GM12873 (cell line): Measurements from ENCODE around the gene RMI2.

ENCODE experiments used
- TF ChIP-seq, protein P1 (sequence below): IDR thresholded peaks from 2 replicates; pipeline ENCODE4 v1.5.1; 2012; ENCODE audit warnings: low read depth, mild to moderate bottlenecking, moderate library complexity, low read length, control low read depth; ENCODE audit not compliant: insufficient read depth; ENCODE audit errors: missing control alignments

RMI2 gene

DNA sequence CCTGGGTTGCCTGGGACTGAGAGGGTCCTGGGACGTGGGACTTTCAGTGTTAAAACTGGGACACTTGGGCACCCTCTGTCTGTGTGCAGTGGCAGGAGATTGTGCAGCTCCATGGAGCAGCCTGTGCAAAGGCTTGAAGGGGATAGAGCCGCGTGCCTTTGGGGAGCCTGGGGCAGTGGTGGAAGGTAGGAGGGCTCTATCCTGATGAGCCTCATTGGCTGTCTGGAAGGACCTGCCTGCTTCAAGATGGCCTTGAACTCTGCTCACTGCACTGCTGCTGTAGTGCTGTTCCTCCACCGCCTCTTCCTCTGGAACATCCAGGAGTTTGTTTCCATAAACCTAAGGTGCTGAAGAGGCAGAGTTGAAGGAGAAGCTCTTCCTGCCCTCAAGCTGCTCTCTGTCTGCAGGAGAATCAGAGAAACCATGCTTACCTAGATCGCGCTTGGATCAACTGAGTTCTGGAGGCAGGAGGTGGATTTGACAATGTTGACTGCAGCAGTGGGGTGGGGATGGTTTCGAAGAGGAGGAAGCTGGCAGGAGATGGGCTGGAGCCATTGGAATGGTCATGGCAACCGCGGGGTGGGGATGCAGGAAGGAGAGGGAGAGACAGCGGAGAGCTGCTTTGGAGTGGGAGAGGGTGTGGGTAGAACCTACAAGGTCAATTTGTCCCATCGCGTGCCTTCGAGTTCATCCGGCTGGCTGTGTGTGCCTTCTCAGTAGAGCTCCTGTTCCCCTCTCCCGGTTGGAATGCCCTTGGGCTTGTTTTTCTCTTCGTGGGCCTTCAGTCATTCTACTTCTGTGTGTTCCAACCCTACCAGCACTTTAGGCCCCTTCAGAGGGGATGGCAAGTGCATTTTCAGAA, 3.7 kb downstream of the RMI2 start:
- TF ChIP-seq, protein P1, sequence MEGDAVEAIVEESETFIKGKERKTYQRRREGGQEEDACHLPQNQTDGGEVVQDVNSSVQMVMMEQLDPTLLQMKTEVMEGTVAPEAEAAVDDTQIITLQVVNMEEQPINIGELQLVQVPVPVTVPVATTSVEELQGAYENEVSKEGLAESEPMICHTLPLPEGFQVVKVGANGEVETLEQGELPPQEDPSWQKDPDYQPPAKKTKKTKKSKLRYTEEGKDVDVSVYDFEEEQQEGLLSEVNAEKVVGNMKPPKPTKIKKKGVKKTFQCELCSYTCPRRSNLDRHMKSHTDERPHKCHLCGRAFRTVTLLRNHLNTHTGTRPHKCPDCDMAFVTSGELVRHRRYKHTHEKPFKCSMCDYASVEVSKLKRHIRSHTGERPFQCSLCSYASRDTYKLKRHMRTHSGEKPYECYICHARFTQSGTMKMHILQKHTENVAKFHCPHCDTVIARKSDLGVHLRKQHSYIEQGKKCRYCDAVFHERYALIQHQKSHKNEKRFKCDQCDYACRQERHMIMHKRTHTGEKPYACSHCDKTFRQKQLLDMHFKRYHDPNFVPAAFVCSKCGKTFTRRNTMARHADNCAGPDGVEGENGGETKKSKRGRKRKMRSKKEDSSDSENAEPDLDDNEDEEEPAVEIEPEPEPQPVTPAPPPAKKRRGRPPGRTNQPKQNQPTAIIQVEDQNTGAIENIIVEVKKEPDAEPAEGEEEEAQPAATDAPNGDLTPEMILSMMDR: no peak

DNA sequence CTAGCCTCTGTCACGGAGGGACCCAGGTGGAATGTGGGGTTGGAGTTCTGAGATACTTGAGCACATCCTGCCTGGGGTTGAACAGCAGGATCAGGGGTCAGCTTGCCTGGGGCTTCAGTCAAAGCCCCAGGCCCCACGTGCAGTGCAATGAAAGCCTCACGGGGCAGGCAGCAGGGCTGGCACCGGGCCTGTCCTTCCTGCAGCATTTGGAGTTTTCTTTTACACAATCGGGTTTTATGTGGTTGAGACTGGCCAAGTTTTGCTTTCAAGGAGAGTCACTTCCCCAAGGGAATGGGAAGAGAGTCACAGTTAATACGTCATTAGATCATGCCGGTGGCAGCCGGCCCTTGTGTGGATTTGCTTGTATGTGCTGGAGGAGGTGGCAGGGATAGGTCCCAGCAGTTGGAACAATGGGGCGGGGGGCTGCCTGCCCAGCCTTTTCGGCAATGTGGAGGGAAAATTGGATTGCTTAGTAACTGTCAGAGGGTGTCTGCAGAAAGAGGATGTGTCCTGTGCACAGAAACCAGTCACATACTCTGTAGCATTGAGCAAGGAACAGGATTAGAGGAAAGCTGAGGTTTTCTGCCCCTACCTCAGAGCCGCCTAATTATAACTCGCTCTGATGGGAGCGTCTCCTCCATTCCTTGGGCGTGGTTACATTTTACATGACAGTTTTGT, 4.5 kb downstream of the RMI2 start:
- TF ChIP-seq, protein P1: no peak

DNA sequence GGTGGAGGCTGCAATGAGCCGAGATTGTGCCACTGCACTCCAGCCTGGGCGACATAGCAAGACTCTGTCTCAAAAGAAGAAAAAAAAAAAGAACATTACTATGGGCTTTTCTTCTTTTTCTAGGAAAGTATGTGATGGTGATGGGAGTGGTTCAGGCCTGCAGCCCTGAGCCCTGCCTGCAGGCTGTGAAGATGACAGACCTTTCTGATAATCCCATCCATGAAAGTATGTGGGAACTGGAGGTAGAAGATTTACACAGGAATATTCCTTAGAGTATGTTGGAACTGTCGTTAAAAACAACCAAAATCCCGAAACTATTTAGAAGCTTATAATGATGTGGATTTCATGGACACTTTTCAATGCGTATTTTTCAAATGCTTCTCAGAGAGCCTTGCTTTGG, 5.3 kb downstream of the RMI2 start:
- TF ChIP-seq, protein P1: no peak

DNA sequence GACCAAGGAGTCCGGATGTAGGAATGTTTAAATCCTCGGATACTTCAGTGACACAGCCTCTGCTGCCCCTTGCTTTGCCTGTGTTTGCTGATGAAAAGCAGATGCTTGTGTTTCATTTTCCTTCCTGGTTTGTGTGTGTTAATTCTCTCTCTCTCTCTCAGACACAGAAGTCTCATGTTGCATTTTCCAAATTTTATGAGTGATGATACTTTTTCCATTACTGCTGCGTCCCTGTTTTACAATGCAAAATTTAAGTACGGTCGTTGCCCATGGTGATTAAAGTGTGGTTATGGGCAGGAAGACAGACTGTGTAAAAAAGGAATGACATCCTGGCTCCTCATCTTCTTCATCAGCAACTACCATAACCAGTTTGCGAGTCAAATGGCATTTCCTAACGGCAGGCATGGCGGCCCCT, 5.7 kb downstream of the RMI2 start:
- TF ChIP-seq, protein P1: no peak

DNA sequence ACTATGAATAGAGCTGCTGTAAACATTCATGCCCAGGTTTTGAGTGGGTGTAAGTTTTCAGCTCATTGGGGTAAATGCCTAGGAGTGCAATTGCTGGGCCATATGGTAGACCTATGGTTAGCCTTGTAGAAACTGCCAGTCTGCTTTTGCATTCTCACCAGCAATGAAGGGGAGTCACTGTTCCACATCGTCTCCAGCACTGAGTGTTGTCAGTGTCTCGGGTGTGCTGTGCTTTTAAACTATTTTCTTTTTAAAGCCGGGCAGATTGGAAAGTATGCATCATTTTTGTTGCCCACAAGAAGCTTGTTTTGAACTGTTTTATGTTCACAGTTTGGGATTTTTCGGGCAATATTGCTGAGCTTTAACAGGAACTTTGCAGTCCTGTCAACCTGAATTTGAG, 7.9 kb downstream of the RMI2 start:
- TF ChIP-seq, protein P1: no peak

DNA sequence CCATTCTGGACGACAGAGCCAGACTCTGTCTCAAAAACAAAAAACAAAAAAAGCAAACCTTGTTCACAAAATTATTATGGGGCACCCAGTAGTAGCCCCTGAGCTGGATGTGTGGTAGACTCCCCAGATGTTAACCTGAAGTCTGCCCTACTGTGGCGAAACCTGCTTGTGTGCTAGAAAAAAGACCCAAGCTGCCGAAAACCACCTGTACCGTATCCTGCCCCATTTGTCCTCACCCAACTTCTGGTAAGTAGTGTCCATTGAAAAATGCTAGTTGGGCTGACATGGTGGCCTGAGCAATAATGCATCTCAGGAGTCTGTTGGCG, 9.1 kb downstream of the RMI2 start:
- TF ChIP-seq, protein P1: no peak

DNA sequence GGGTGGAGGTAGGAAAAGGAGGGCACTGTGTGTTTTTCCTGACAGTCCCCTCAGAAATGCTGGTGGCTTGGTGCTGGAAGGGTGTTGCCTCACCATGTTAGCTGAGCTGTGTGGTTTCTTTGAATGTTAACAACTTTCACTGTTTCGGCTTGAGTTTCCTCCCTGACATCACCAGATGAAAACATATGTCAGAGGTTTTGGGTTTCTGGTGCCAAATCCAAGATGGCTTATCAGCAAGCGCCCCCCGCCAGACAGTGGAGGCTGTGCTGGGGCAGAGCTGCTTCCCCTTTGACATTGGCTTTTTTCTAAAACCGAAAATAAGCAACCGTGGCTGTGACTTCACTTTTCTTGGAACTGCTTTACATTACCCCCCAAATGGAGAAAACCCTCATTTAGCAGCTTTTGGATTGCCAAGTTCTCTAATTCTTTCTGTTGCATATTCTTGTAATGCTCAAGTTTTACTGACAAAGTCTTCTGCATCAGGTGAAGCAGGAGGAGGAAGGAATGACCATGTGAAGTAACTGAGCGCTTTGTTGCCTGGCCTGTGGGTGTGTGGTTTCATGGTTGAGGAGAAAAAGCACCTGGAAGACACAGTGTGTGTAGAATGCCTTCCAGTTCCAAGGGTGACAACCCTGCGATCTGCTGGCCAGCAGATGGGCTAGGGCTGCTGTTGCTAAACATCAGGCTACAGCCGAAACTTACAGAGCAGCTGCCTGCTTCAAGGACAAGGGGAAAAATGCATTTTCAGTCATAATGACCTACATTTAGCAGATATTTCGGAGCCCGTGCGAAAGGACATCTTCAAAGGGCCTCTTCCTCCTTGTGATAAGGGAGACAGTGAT, 9.7 kb downstream of the RMI2 start:
- TF ChIP-seq, protein P1: no peak
